WTC11 (cell line): ENCODE data around the gene SPINK1.

Experiments used
- ATF1 ChIP-seq: sonication (generic); formaldehyde crosslinking; IDR thresholded peaks from 2 replicates; pipeline ENCODE4 v1.8.1; 2023; ENCODE audit warnings: mild to moderate bottlenecking, moderate library complexity, missing genetic modification reagents
- CTCF ChIP-seq: fragments of 200-600 bp; IDR thresholded peaks from 2 replicates; pipeline ENCODE4 v1.8.0; 2022; ENCODE audit warnings: antibody characterized with exemption
- SMAD3 ChIP-seq: sonication (generic); formaldehyde crosslinking; IDR thresholded peaks from 2 replicates; pipeline ENCODE4 v1.8.0; 2022; ENCODE audit warnings: missing genetic modification reagents, mild to moderate bottlenecking, borderline replicate concordance
- SP1 ChIP-seq: sonication (generic); formaldehyde crosslinking; conservative IDR thresholded peaks from 2 replicates; pipeline ENCODE4 v1.8.1; 2022; ENCODE audit warnings: missing genetic modification reagents
- TEAD4 ChIP-seq: sonication (generic); formaldehyde crosslinking; IDR thresholded peaks from 2 replicates; pipeline ENCODE4 v1.8.0; 2022; ENCODE audit warnings: mild to moderate bottlenecking, missing genetic modification reagents
- USF2 ChIP-seq: sonication (generic); formaldehyde crosslinking; IDR thresholded peaks from 2 replicates; pipeline ENCODE4 v1.8.1; 2023; ENCODE audit warnings: mild to moderate bottlenecking, missing genetic modification reagents, moderate library complexity
- ZBTB21 ChIP-seq: sonication (generic); formaldehyde crosslinking; IDR thresholded peaks from 2 replicates; pipeline ENCODE4 v1.8.1; 2023; ENCODE audit warnings: mild to moderate bottlenecking, missing genetic modification reagents, borderline replicate concordance
- ZNF138 ChIP-seq: sonication (generic); formaldehyde crosslinking; conservative IDR thresholded peaks from 2 replicates; pipeline ENCODE4 v1.8.1; 2022; ENCODE audit warnings: mild to moderate bottlenecking, moderate library complexity, missing genetic modification reagents
- ZNF232 ChIP-seq: sonication (generic); formaldehyde crosslinking; IDR thresholded peaks from 2 replicates; pipeline ENCODE4 v1.8.0; 2022; ENCODE audit warnings: mild to moderate bottlenecking, missing genetic modification reagents
- ZNF317 ChIP-seq: sonication (generic); formaldehyde crosslinking; IDR thresholded peaks from 2 replicates; pipeline ENCODE4 v1.8.1; 2023; ENCODE audit warnings: low read depth, mild to moderate bottlenecking, moderate library complexity, missing genetic modification reagents, borderline replicate concordance
- ZNF532 ChIP-seq: fragments of 250-450 bp; sonication (Bioruptor Pico); IDR thresholded peaks from 2 replicates; pipeline ENCODE4 v1.9.0; 2021; ENCODE audit warnings: mild to moderate bottlenecking, borderline replicate concordance
- ZNF671 ChIP-seq: fragments of 250-450 bp; sonication (Bioruptor Pico); IDR thresholded peaks from 2 replicates; pipeline ENCODE4 v1.8.0; 2021; ENCODE audit warnings: mild to moderate bottlenecking
- TF ChIP-seq, protein P1 (sequence below): fragments of 250-450 bp; sonication (Bioruptor Pico); IDR thresholded peaks from 2 replicates; pipeline ENCODE4 v1.8.0; 2021; ENCODE audit warnings: mild to moderate bottlenecking

DNA sequence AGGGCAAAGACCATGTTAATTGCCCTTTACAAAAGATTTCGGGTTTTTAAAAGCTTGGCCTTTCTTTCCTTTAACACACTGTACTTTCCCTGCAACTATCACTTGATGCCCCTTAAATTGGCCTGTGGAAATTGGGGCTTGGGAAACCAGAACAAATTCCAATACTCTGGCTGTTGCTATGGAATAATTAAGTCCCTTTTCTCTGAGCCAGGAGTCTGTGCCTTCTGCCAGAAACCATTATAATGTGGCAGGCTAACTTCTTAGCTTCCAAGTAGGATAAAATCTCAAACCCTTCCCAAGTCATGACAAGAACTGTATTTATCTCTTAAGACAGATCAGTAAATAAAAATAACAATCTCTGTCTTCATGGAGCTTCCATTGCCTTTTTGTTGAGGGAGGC lies 1.1 kb upstream of the SPINK1 start:
- TF ChIP-seq SP1 = no peak
- TF ChIP-seq ZNF671 (CRISPR knock-in tag) = no peak
- no peak for TF ChIP-seq CTCF
- no peak for TF ChIP-seq ZNF317 (CRISPR knock-in tag)
- TF ChIP-seq SMAD3 (CRISPR knock-in tag) = no peak
- no peak for TF ChIP-seq USF2 (CRISPR knock-in tag)
- no peak for TF ChIP-seq ZBTB21 (CRISPR knock-in tag)
- no peak for TF ChIP-seq TEAD4 (CRISPR knock-in tag)
- no peak for TF ChIP-seq ZNF532 (CRISPR knock-in tag)
- TF ChIP-seq ATF1 (CRISPR knock-in tag) = no peak
- no peak for TF ChIP-seq ZNF232 (CRISPR knock-in tag)
- TF ChIP-seq, protein P1, sequence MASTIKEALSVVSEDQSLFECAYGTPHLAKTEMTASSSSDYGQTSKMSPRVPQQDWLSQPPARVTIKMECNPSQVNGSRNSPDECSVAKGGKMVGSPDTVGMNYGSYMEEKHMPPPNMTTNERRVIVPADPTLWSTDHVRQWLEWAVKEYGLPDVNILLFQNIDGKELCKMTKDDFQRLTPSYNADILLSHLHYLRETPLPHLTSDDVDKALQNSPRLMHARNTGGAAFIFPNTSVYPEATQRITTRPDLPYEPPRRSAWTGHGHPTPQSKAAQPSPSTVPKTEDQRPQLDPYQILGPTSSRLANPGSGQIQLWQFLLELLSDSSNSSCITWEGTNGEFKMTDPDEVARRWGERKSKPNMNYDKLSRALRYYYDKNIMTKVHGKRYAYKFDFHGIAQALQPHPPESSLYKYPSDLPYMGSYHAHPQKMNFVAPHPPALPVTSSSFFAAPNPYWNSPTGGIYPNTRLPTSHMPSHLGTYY = no peak
- TF ChIP-seq ZNF138 (CRISPR knock-in tag) = no peak
